GM21717 (cell line): ENCODE data around the gene MAG.

Source experiments
- ATAC-seq: cut with Tn5 transposase; IDR thresholded peaks from one replicate; pipeline ENCODE4 v1.9.1; 2021; ENCODE audit warnings: mild to moderate bottlenecking, moderate library complexity; ENCODE audit not compliant: unreplicated experiment

The MAG gene

GRCh38 chr19:35291916-35292315 is at the start of gene MAG:
TSS of gene MAG (plus strand) at chr19:35292161. CDS start at chr19:35295409, 3,248 bp downstream.
- no peak for ATAC-seq

GRCh38 chr19:35246466-35247092 is 45.4 kb upstream of the MAG start:
- no peak for ATAC-seq

GRCh38 chr19:35247526-35248309 is 44.2 kb upstream of the MAG start:
- peak; percentile 43 for ATAC-seq

GRCh38 chr19:35248310-35249145 is 43.4 kb upstream of the MAG start, which contains the start of gene LSR:
TSS of gene LSR (plus strand) at chr19:35249002. CDS start at chr19:35249023, 21 bp downstream.
- ATAC-seq = peak; percentile 73

- ATAC-seq = peak; percentile 9
These were observed 42.7 kb upstream of the MAG start for GRCh38 chr19:35249146-35249847.

- no peak for ATAC-seq
These were observed 41.9 kb upstream of the MAG start for GRCh38 chr19:35249848-35250711.

- no peak for ATAC-seq
These were observed 40.5 kb upstream of the MAG start for GRCh38 chr19:35251456-35251855.

- ATAC-seq = no peak
These were observed 38.4 kb upstream of the MAG start for GRCh38 chr19:35253316-35254286.

- no peak for ATAC-seq
These were observed 37.3 kb upstream of the MAG start for GRCh38 chr19:35254341-35255297.

- ATAC-seq = no peak
These were observed 35.4 kb upstream of the MAG start for GRCh38 chr19:35256566-35256965.

- ATAC-seq = no peak
These were observed 34.9 kb upstream of the MAG start for GRCh38 chr19:35257113-35257461.

GRCh38 chr19:35260694-35261304 is 31.2 kb upstream of the MAG start:
- ATAC-seq = no peak

- no peak for ATAC-seq
These were observed 30.4 kb upstream of the MAG start for GRCh38 chr19:35261356-35262100.

- no peak for ATAC-seq
These were observed 29.7 kb upstream of the MAG start for GRCh38 chr19:35262101-35262761.

GRCh38 chr19:35264268-35265125 is 27.5 kb upstream of the MAG start:
- no peak for ATAC-seq
